Measurements from ENCODE around the gene HERC3. TPM values are rescaled to one million over a fixed set of nuclear protein-coding genes. Genes with fewer than 3 reads are reported as not detected.

The HERC3 gene
- total RNA-seq, 4 donors from 2014 or later, result 37.4 to 75.4 (median 47.8) TPM

GRCh38 chr4:88675543-88675942, 83.3 kb downstream of the HERC3 start:
- intact Hi-C loops (cut with DNase I), result no loop called here
- DNase-seq, result peak in 1 of 2 donors; percentile 18
- no peaks in the 10 kb centered on the region for H3K27me3 ChIP-seq
- no peaks in the 10 kb centered on the region for H3K9me3 ChIP-seq
- TF ChIP-seq CTCF (IDR thresholded peaks at IDR 0.05), result no peak
- TF ChIP-seq POLR2A (IDR thresholded peaks at IDR 0.05), result no peak
- peak overlapping the region in 2 of 3 donors; percentile 27 to 30 for H3K27ac ChIP-seq
- H3K4me1 ChIP-seq, result peaks cover 0 to 3% of the 10 kb centered on the region in 2 donors
- no peak overlapping the region for H3K4me3 ChIP-seq (replicated peaks in 1 of 3)
- peaks cover 2 to 12% of the 10 kb centered on the region in 2 donors for H3K36me3 ChIP-seq
- WGBS, 2 donors, result 61 to 68% methylated on average over 2 of the region's 2 CpGs

DNA sequence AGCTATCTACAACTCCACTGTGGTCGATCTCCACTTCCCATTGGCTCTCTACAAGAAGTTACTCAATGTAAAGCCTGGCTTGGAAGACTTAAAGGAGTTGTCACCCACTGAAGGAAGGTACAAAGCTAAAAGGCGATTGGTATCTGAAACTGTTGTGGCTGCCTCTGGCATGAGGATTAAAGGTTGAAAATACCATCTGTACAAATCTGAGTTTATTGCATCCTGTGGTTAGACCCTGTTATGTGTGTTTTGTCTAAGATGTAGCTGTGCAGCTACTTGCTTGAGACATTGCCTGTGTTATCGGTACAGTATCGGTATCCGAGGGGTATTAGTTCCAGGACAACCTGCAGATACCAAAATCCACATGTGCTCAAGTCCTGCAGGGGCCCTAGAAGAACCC, 88.9 kb downstream of the HERC3 start:
- TF ChIP-seq CTCF (IDR thresholded peaks at IDR 0.05), result no peak
- no peak for DNase-seq
- Histone ChIP-seq H3K27me3 (no peaks in the 10 kb centered on the region), H3K27ac (no peak overlapping the region), H3K4me1 (no peaks in the 10 kb centered on the region), H3K4me3 (replicated peaks in 1 of 3) (no peak overlapping the region), H3K9me3 (no peaks in the 10 kb centered on the region), H3K36me3 (peaks cover 14 to 19% of the 10 kb centered on the region in 2 donors)
- WGBS, 2 donors, result 94 to 96% methylated on average over 5 of the region's 5 CpGs
- intact Hi-C loops (cut with DNase I), result no loop called here

DNA sequence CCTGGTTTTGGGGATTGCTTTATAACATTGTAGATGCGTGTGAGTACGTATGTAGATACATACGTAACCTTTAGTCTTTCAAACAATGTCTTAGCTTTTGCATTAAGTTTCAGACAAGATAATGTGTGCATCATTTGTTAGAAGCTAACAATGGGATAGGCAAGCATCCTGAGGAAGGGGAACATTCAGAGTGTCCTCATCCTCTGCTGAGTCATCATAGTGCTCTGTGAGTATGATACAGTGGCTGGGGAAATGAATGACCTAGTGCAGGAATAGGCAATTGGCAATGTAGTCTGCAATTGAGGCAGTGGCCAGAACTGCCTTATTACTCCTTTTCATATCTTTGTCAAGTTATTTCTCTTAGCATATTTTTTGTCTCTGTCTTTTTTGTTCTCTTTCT, 98.1 kb downstream of the HERC3 start:
- no peaks in the 10 kb centered on the region for H3K9me3 ChIP-seq
- WGBS, 2 donors, result 91 to 93% methylated on average over 3 of the region's 3 CpGs
- intact Hi-C loops (cut with DNase I), result no loop called here
- no peak overlapping the region for H3K4me3 ChIP-seq (replicated peaks in 1 of 3)
- no peaks in the 10 kb centered on the region for H3K27me3 ChIP-seq
- H3K36me3 ChIP-seq, result no peaks in the 10 kb centered on the region
- H3K4me1 ChIP-seq, result no peaks in the 10 kb centered on the region
- no peak for DNase-seq
- no peak overlapping the region for H3K27ac ChIP-seq
- TF ChIP-seq POLR2A (IDR thresholded peaks at IDR 0.05) (no peak), CTCF (IDR thresholded peaks at IDR 0.05) (no peak)

DNA sequence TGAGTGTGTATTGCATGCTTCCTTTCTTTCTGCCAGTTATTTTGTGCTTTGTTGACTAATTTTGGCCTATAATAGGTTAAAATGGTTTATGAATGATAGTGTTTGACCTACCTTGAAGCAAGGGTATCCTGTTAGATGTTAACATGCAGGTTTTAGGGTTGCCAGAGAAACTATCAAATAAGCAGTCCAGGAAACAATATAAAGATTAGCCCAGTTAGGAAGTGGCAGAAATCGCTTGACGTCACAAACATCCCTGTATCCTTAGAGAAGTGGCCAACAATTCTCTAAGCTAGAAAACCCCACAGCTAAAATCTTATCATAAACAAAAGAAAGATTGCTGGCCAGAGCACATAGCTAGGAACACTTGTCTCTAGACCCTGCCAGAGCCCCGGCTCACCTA, 101.5 kb downstream of the HERC3 start:
- H3K9me3 ChIP-seq, result no peaks in the 10 kb centered on the region
- H3K27ac ChIP-seq, result no peak overlapping the region
- no peak overlapping the region for H3K4me3 ChIP-seq (replicated peaks in 1 of 3)
- no peaks in the 10 kb centered on the region for H3K27me3 ChIP-seq
- DNase-seq, result no peak
- H3K36me3 ChIP-seq, result no peaks in the 10 kb centered on the region
- TF ChIP-seq POLR2A (IDR thresholded peaks at IDR 0.05) (no peak), CTCF (IDR thresholded peaks at IDR 0.05) (no peak)
- intact Hi-C loops (cut with DNase I), result no loop called here
- WGBS, 2 donors, result 77 to 91% methylated on average over 3 of the region's 3 CpGs
- H3K4me1 ChIP-seq, result no peaks in the 10 kb centered on the region

GRCh38 chr4:88696630-88697029, 104.3 kb downstream of the HERC3 start:
- peak overlapping the region in 1 of 3 donors; percentile 71 for H3K27ac ChIP-seq
- DNase-seq, result no peak
- H3K27me3 ChIP-seq, result no peaks in the 10 kb centered on the region
- H3K9me3 ChIP-seq, result no peaks in the 10 kb centered on the region
- intact Hi-C loops (cut with DNase I), result no loop called here
- no peak for TF ChIP-seq POLR2A (IDR thresholded peaks at IDR 0.05)
- no peak for TF ChIP-seq CTCF (IDR thresholded peaks at IDR 0.05)
- H3K4me3 ChIP-seq (replicated peaks in 1 of 3), result peak overlapping the region in 1 of 3 donors; percentile 52
- 71 to 78% methylated on average over 7 of the region's 7 CpGs for WGBS, 2 donors
- no peaks in the 10 kb centered on the region for H3K4me1 ChIP-seq
- H3K36me3 ChIP-seq, result no peaks in the 10 kb centered on the region

All from thyroid gland (tissue), 4 donors.